Measurements from ENCODE around the gene FMR1. TPM values are rescaled to one million over a fixed set of nuclear protein-coding genes. Genes with fewer than 3 reads are reported as not detected.

FMR1 gene
- total RNA-seq, 1 experiment from 2014 or later = 24.4 TPM

DNA sequence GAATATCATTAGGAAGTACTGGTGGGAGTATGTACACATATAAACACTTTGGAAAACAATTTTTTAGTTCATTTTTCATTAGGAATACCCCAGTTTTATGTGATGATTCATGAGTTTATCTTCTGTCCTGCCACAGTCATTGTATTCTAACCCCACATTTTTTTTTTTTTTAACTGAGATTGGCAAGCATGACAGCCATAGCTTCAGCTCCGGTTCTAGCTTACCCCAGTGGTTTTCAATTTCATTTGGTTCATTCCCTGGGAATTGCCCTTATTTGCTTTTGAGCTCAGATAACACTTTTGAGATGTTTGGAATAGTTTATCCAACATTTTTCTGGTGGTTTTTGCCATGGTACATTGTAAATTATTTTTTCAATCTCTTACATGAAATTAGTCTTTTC lies 21.0 kb upstream of the FMR1 start:
- no peaks in the 10 kb centered on the region for H4K20me1 ChIP-seq (ENCODE audit: low read length)
- H3K4me3 ChIP-seq (ENCODE audit: low read length) = no peak overlapping the region
- H3K4me1 ChIP-seq (ENCODE audit: insufficient read depth, low read length) = no peaks in the 10 kb centered on the region
- H3F3A ChIP-seq (ENCODE audit: low read length, unreplicated experiment) = no peaks in the 10 kb centered on the region
- DNase-seq (no peak), ATAC-seq (no peak)
- ChIA-PET CTCF (no interaction called here), POLR2A (ENCODE audit: unreplicated experiment) (no interaction called here)
- no peaks in the 10 kb centered on the region for H3K36me3 ChIP-seq (ENCODE audit: low read depth, low read length)
- BruUV-seq (replicated peaks) = no TSS peak
- H3K27ac ChIP-seq (ENCODE audit: low read length) = no peak overlapping the region
- H2AFZ ChIP-seq (ENCODE audit: low read length) = no peak overlapping the region
- no peak overlapping the region for H3K9ac ChIP-seq (ENCODE audit: low read length)
- TF ChIP-seq EZH2phosphoT487 (IDR thresholded peaks at IDR 0.05; ENCODE audit: borderline replicate concordance, low read length) (no peak), EZH2 (IDR thresholded peaks at IDR 0.05; ENCODE audit: low read length, unreplicated experiment) (no peak)
- TF ChIP-seq, protein P1, sequence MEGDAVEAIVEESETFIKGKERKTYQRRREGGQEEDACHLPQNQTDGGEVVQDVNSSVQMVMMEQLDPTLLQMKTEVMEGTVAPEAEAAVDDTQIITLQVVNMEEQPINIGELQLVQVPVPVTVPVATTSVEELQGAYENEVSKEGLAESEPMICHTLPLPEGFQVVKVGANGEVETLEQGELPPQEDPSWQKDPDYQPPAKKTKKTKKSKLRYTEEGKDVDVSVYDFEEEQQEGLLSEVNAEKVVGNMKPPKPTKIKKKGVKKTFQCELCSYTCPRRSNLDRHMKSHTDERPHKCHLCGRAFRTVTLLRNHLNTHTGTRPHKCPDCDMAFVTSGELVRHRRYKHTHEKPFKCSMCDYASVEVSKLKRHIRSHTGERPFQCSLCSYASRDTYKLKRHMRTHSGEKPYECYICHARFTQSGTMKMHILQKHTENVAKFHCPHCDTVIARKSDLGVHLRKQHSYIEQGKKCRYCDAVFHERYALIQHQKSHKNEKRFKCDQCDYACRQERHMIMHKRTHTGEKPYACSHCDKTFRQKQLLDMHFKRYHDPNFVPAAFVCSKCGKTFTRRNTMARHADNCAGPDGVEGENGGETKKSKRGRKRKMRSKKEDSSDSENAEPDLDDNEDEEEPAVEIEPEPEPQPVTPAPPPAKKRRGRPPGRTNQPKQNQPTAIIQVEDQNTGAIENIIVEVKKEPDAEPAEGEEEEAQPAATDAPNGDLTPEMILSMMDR (conservative IDR thresholded peaks at IDR 0.05; ENCODE audit: low read depth, low read length) = no peak
- no peaks in the 10 kb centered on the region for H3K9me3 ChIP-seq (ENCODE audit: low read length)
- intact Hi-C loops (cut with micrococcal nuclease) = no loop called here
- H3K4me2 ChIP-seq (ENCODE audit: low read length) = no peak overlapping the region
- no peaks in the 10 kb centered on the region for H3K9me2 ChIP-seq (replicated peaks; ENCODE audit: low read length)
- H3K79me2 ChIP-seq (ENCODE audit: low read length) = no peaks in the 10 kb centered on the region
- H3K27me3 ChIP-seq (ENCODE audit: low read length) = no peaks in the 10 kb centered on the region

DNA sequence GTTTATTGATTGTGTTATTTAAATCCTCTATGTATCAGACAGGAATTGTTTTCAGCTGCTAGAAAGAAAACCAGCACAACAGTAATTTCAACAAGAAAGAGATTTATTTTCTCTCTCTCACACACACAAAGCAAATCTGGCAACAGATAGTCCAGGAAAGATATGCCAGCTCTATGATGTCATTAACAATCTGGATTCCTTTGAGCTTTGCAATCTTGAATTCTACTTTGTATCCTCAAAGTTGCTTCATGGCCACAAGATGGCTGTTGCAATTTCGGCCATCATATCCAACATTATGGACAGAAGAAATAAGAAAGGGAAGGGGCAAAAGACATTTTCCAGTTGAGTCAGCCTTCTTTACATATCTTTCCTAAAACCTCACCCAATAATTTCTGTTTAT lies 19.8 kb upstream of the FMR1 start:
- no TSS peak for BruUV-seq (replicated peaks)
- intact Hi-C loops (cut with micrococcal nuclease) = no loop called here
- CTCF ChIA-PET = no interaction called here

DNA sequence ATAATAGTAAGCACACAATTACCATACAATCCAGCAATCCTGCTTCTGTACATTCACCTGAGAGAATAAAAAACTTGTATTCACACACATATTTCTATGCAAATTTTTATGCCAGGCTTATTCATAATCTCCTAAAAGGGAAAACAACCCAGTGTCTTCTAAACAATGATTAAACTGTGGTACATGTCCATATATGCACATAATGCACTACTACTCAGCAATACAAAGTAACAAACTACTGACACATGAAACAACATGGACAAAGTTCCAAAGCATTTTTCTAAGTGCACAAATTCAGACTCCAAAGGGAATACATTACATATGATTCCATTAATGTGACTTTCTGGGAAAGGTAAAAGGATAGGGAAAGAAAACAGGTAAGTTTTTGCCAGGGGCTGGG lies 18.0 kb upstream of the FMR1 start:
- no peaks in the 10 kb centered on the region for H3K9me3 ChIP-seq (ENCODE audit: low read length)
- BruUV-seq (replicated peaks) = no TSS peak

More for the DNA sequence above, 19.8 kb upstream of the FMR1 start:
- TF ChIP-seq, protein P1 (conservative IDR thresholded peaks at IDR 0.05; ENCODE audit: low read depth, low read length) = no peak
- TF ChIP-seq EZH2phosphoT487 (IDR thresholded peaks at IDR 0.05; ENCODE audit: borderline replicate concordance, low read length) (no peak), EZH2 (IDR thresholded peaks at IDR 0.05; ENCODE audit: low read length, unreplicated experiment) (no peak)
- Histone ChIP-seq H3K27me3 (ENCODE audit: low read length) (no peaks in the 10 kb centered on the region), H3F3A (ENCODE audit: low read length, unreplicated experiment) (no peaks in the 10 kb centered on the region), H3K27ac (ENCODE audit: low read length) (no peak overlapping the region), H3K9me3 (ENCODE audit: low read length) (no peaks in the 10 kb centered on the region), H2AFZ (ENCODE audit: low read length) (no peak overlapping the region), H3K4me1 (ENCODE audit: insufficient read depth, low read length) (no peaks in the 10 kb centered on the region), H3K9me2 (replicated peaks; ENCODE audit: low read length) (no peaks in the 10 kb centered on the region), H3K79me2 (ENCODE audit: low read length) (no peaks in the 10 kb centered on the region), H3K4me2 (ENCODE audit: low read length) (no peak overlapping the region), H3K4me3 (ENCODE audit: low read length) (no peak overlapping the region), H4K20me1 (ENCODE audit: low read length) (no peaks in the 10 kb centered on the region), H3K9ac (ENCODE audit: low read length) (no peak overlapping the region), H3K36me3 (ENCODE audit: low read depth, low read length) (no peaks in the 10 kb centered on the region)
- POLR2A ChIA-PET (ENCODE audit: unreplicated experiment) = no interaction called here
- DNase-seq (no peak), ATAC-seq (no peak)

More for the DNA sequence above, 18.0 kb upstream of the FMR1 start:
- Histone ChIP-seq H3K27ac (ENCODE audit: low read length) (no peak overlapping the region), H3F3A (ENCODE audit: low read length, unreplicated experiment) (no peaks in the 10 kb centered on the region), H4K20me1 (ENCODE audit: low read length) (no peaks in the 10 kb centered on the region), H3K4me3 (ENCODE audit: low read length) (no peak overlapping the region), H3K9ac (ENCODE audit: low read length) (no peak overlapping the region), H3K4me2 (ENCODE audit: low read length) (no peak overlapping the region), H3K36me3 (ENCODE audit: low read depth, low read length) (no peaks in the 10 kb centered on the region), H3K27me3 (ENCODE audit: low read length) (no peaks in the 10 kb centered on the region), H2AFZ (ENCODE audit: low read length) (no peak overlapping the region), H3K79me2 (ENCODE audit: low read length) (no peaks in the 10 kb centered on the region), H3K9me2 (replicated peaks; ENCODE audit: low read length) (no peaks in the 10 kb centered on the region), H3K4me1 (ENCODE audit: insufficient read depth, low read length) (no peaks in the 10 kb centered on the region)
- ATAC-seq = no peak
- CTCF ChIA-PET = no interaction called here
- DNase-seq = no peak
- TF ChIP-seq EZH2 (IDR thresholded peaks at IDR 0.05; ENCODE audit: low read length, unreplicated experiment) (no peak), EZH2phosphoT487 (IDR thresholded peaks at IDR 0.05; ENCODE audit: borderline replicate concordance, low read length) (no peak)
- TF ChIP-seq, protein P1 (conservative IDR thresholded peaks at IDR 0.05; ENCODE audit: low read depth, low read length) = no peak
- intact Hi-C loops (cut with micrococcal nuclease) = no loop called here
- POLR2A ChIA-PET (ENCODE audit: unreplicated experiment) = no interaction called here
